Measurements from ENCODE around the gene AMN. TPM values are rescaled to one million over a fixed set of nuclear protein-coding genes. Genes with fewer than 3 reads are reported as not detected.
A peak's percentile ranks its signal among the peaks of the same experiment; 100 is the strongest.

AMN gene
- total and polyA plus RNA-seq, 4 donors: 0.16 to 8.8 (median 0.34) TPM

DNA sequence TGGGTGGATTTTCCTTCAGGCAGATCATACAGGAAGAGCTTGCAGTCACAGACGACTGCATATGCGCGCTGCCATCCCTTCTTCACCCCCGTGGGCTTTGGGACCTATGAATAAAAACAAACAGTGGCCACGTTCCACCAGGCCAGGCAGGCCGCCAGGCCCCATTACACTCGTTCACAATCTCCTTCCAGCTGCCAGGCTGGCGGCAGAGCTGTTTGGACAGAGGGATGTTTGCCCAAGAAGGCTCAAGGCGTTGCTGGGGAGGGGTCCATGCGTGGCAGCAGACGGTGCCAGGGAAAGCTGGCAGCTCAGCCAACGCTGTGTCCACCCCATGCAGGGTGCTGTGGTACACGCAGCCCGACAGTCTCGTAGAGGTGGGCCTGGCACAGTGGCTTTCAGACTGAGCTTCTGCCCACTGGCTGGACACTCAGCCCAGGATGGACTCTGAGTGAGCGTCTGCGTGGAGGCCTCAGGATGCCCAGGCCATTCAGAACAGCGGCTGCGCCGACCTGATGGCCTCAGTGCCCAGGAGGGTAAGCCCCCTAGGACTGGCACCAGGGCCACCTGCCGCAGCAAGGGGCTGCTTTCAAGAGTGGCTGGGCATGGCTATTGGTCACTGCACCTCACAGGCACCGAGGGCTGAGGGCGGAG, 27.5 kb downstream of the AMN start:
- Histone ChIP-seq H3K9me3 (ENCODE audit: control insufficient read depth, low read length) (no peaks in the 10 kb centered on the region), H3K4me3 (ENCODE audit: low read length in 2 of 2) (no peak overlapping the region), H3K27ac (ENCODE audit: low read depth in 1 of 2, low read length in 2 of 2) (no peak overlapping the region), H3K27me3 (ENCODE audit: control insufficient read depth in 1 of 2, insufficient read depth in 2 of 2, low read length in 1 of 2) (no peaks in the 10 kb centered on the region), H3K4me1 (ENCODE audit: control insufficient read depth in 1 of 2, insufficient read depth in 2 of 2, low read length in 2 of 2) (no peaks in the 10 kb centered on the region), H3K36me3 (ENCODE audit: control insufficient read depth in 1 of 2, insufficient read depth in 2 of 2, low read length in 1 of 2) (peaks cover 3 to 19% of the 10 kb centered on the region in 2 donors)
- ATAC-seq (ENCODE audit: low FRiP score) (peak; percentile 65), DNase-seq (peak; percentile 67 to 85)
- 21 to 22% methylated on average over 23 of the region's 23 CpGs for WGBS, 2 donors
- intact Hi-C loops (cut with DNase I): no loop called here

DNA sequence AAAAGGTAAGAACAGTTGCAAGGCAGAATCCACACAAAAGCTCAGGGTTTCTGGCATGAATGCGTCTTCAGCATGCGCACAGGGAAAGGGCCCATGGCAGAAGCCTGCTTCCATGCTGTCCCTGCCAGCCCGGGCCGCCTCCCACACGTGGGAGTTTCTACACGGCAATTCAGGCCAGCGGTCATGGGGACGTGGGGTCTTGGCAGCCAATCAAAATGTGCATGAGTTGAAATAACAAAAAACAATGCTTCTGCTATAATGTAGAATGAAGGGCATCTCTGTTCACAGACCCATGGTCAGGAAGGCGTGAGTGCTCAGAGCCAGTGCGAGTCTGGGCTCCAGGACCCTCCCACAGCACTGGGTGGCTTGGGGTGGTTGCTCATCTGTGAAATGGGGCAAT, 28.6 kb downstream of the AMN start:
- Histone ChIP-seq H3K4me3 (ENCODE audit: low read length in 2 of 2) (no peak overlapping the region), H3K27me3 (ENCODE audit: control insufficient read depth in 1 of 2, insufficient read depth in 2 of 2, low read length in 1 of 2) (no peaks in the 10 kb centered on the region), H3K36me3 (ENCODE audit: control insufficient read depth in 1 of 2, insufficient read depth in 2 of 2, low read length in 1 of 2) (peaks cover 3 to 19% of the 10 kb centered on the region in 2 donors), H3K9me3 (ENCODE audit: control insufficient read depth, low read length) (no peaks in the 10 kb centered on the region), H3K27ac (ENCODE audit: low read depth in 1 of 2, low read length in 2 of 2) (no peak overlapping the region), H3K4me1 (ENCODE audit: control insufficient read depth in 1 of 2, insufficient read depth in 2 of 2, low read length in 2 of 2) (no peaks in the 10 kb centered on the region)
- WGBS, 2 donors: 69 to 71% methylated on average over 10 of the region's 10 CpGs
- intact Hi-C loops (cut with DNase I): no loop called here
- ATAC-seq (ENCODE audit: low FRiP score): no peak
- DNase-seq: no peak

DNA sequence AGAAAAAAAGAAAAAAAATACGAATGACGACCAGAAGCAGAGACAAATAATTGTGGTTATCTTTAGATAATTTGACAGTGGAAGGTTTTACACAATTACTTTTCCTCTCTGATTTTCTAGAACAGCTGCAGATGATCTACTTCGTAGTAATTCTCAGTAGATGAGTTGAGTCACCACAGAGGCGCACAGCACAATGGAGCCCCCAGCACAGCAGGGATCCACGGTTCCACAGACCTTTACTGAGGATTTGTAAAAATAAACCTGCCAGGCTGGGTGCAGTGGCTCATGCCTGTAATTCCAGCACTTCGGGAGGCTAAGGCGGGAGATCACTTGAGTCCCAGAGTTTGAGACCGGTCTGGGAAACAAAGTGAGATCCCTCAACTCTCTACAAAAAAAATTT, 29.3 kb downstream of the AMN start:
- Histone ChIP-seq H3K27ac (ENCODE audit: low read depth in 1 of 2, low read length in 2 of 2) (no peak overlapping the region), H3K27me3 (ENCODE audit: control insufficient read depth in 1 of 2, insufficient read depth in 2 of 2, low read length in 1 of 2) (no peaks in the 10 kb centered on the region), H3K36me3 (ENCODE audit: control insufficient read depth in 1 of 2, insufficient read depth in 2 of 2, low read length in 1 of 2) (peaks cover 3 to 15% of the 10 kb centered on the region in 2 donors), H3K9me3 (ENCODE audit: control insufficient read depth, low read length) (no peaks in the 10 kb centered on the region), H3K4me1 (ENCODE audit: control insufficient read depth in 1 of 2, insufficient read depth in 2 of 2, low read length in 2 of 2) (no peaks in the 10 kb centered on the region), H3K4me3 (ENCODE audit: low read length in 2 of 2) (no peak overlapping the region)
- peak in 1 of 2 donors; percentile 13 for DNase-seq
- ATAC-seq (ENCODE audit: low FRiP score): no peak
- intact Hi-C loops (cut with DNase I): no loop called here
- WGBS, 2 donors: 80 to 82% methylated on average over 8 of the region's 8 CpGs

DNA sequence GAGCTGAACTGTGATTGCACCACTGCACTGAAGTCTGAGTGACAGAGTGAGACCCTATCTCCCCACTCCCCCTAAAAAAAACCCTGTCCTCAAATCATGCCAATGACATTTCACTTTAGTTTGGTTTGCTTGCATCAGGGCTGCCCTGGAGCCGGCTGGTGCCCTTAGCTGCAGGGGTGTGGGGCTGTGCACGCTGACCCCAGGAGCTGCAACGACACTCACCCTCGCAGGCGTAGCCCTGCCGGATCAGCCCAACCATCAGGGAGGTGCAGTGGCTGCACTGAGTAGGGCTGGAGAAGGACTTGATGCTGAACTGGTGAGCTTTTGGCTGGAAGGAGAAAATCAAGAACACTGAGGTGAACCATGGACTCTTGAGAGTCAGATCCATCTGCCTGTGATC, 29.8 kb downstream of the AMN start:
- peak in 1 of 2 donors; percentile 32 for DNase-seq
- WGBS, 2 donors: 94 to 96% methylated on average over 6 of the region's 6 CpGs
- ATAC-seq (ENCODE audit: low FRiP score): no peak
- intact Hi-C loops (cut with DNase I): no loop called here
- Histone ChIP-seq H3K36me3 (ENCODE audit: control insufficient read depth in 1 of 2, insufficient read depth in 2 of 2, low read length in 1 of 2) (peaks cover 2 to 15% of the 10 kb centered on the region in 2 donors), H3K27me3 (ENCODE audit: control insufficient read depth in 1 of 2, insufficient read depth in 2 of 2, low read length in 1 of 2) (no peaks in the 10 kb centered on the region), H3K4me3 (ENCODE audit: low read length in 2 of 2) (no peak overlapping the region), H3K9me3 (ENCODE audit: control insufficient read depth, low read length) (no peaks in the 10 kb centered on the region), H3K27ac (ENCODE audit: low read depth in 1 of 2, low read length in 2 of 2) (no peak overlapping the region), H3K4me1 (ENCODE audit: control insufficient read depth in 1 of 2, insufficient read depth in 2 of 2, low read length in 2 of 2) (no peaks in the 10 kb centered on the region)

DNA sequence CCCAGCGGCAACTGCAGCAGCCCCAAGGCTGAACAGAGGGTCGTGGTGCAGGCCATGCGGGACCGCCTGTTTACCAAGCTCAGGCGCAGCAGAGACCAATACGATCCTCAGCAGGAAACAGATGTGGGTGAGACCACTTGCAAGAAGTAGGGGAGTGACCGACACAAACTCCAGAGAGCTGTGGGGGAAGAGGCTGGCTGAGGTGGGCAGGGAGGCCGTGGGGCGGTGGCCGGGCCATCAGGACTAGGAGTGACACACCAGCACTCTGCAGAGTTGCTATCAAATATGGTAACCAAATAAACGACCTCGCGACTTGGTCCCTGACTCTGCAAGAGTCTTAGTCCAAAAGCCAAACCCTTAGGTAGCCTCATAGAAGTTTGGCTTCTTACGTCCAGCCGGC, 30.6 kb downstream of the AMN start:
- Histone ChIP-seq H3K9me3 (ENCODE audit: control insufficient read depth, low read length) (no peaks in the 10 kb centered on the region), H3K36me3 (ENCODE audit: control insufficient read depth in 1 of 2, insufficient read depth in 2 of 2, low read length in 1 of 2) (peaks cover 0 to 18% of the 10 kb centered on the region in 2 donors)
- ATAC-seq (ENCODE audit: low FRiP score): no peak

DNA sequence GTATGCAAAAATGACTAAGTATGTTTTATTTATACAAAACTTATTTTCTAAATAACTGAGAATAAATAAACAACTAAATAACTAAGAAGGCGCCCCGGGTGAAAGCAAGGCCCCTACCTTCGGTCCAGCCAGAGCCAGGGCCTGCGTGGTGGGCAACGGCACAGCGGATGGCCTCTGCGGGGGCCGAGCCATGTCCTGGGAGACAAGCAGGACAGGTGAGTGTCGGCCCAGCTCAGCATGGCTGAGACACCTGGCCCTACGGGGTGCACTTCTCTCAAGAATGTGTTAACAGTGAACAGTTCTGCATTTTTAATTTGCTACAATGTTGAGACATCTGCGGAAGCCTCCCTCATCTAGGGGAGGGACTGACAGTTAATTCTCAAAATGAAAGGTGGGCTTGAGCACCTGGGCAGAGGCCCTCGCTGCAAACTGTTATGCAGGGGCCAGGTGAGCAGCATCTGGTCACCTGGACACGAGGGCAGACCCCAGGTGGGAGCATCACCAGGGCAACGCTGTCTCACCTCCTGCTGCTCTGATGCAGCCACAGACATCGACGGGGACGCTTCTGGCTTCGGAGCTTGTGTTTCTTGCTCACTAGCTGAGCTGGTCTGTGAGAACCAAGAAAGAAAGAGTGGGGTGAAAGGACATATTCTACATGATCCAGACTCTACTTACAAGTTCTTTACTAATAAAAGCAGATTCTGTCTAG, 31.8 kb downstream of the AMN start:
- Histone ChIP-seq H3K9me3 (ENCODE audit: control insufficient read depth, low read length) (no peaks in the 10 kb centered on the region), H3K36me3 (ENCODE audit: control insufficient read depth in 1 of 2, insufficient read depth in 2 of 2, low read length in 1 of 2) (peaks cover 0 to 18% of the 10 kb centered on the region in 2 donors), H3K4me1 (ENCODE audit: control insufficient read depth in 1 of 2, insufficient read depth in 2 of 2, low read length in 2 of 2) (no peaks in the 10 kb centered on the region), H3K4me3 (ENCODE audit: low read length in 2 of 2) (no peak overlapping the region), H3K27me3 (ENCODE audit: control insufficient read depth in 1 of 2, insufficient read depth in 2 of 2, low read length in 1 of 2) (no peaks in the 10 kb centered on the region), H3K27ac (ENCODE audit: low read depth in 1 of 2, low read length in 2 of 2) (no peak overlapping the region)
- ATAC-seq (ENCODE audit: low FRiP score): no peak
- WGBS, 2 donors: 90 to 92% methylated on average over 18 of the region's 18 CpGs
- peak in 1 of 2 donors; percentile 24 for DNase-seq
- intact Hi-C loops (cut with DNase I): no loop called here

More for the DNA sequence above, 30.6 kb downstream of the AMN start:
- WGBS, 2 donors: 89 to 92% methylated on average over 15 of the region's 15 CpGs
- Histone ChIP-seq H3K27me3 (ENCODE audit: control insufficient read depth in 1 of 2, insufficient read depth in 2 of 2, low read length in 1 of 2) (no peaks in the 10 kb centered on the region), H3K4me1 (ENCODE audit: control insufficient read depth in 1 of 2, insufficient read depth in 2 of 2, low read length in 2 of 2) (no peaks in the 10 kb centered on the region), H3K27ac (ENCODE audit: low read depth in 1 of 2, low read length in 2 of 2) (no peak overlapping the region), H3K4me3 (ENCODE audit: low read length in 2 of 2) (no peak overlapping the region)
- intact Hi-C loops (cut with DNase I): no loop called here
- DNase-seq: peak in 1 of 2 donors; percentile 25

DNA sequence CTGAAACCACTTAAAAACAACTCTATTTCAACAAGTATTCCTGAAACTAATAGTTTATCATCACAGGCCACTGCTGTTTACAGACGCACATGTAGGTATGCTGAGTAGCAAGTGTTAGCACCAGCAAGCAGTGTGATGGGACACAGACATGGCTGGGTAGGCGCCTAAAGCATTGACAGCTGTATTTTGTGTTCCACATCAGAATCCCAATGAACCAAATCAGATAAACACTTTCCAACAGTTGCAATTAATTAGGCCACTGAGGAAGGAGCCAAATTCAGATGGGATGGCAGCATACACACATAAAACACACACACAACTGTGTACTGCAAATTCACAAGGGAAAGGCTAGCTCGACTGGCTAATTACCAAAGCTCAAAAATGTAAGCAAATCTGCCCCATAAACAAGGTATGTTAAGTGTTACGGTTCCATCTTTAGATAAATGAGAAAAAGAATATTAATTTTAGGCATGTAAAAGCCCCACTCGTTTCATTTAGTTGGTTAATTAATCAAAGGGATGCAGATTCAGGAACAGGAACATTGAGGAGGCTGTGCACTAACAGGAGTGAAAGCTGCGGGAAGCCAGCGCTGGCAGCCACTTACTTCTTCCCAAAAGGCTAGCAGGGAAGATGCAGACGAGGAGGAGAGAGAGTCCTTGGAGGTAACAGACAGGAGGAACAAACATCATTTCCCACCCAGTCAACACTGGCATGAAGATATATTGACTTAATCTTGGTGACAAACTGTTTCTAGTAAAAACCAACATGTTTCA, 33.4 kb downstream of the AMN start:
- H3K27me3 ChIP-seq (ENCODE audit: control insufficient read depth in 1 of 2, insufficient read depth in 2 of 2, low read length in 1 of 2): no peaks in the 10 kb centered on the region
- intact Hi-C loops (cut with DNase I): no loop called here
- no peak overlapping the region for H3K27ac ChIP-seq (ENCODE audit: low read depth in 1 of 2, low read length in 2 of 2)
- DNase-seq (peak in 1 of 2 donors; percentile 4), ATAC-seq (ENCODE audit: low FRiP score) (no peak)
- H3K4me1 ChIP-seq (ENCODE audit: control insufficient read depth in 1 of 2, insufficient read depth in 2 of 2, low read length in 2 of 2): no peaks in the 10 kb centered on the region
- H3K36me3 ChIP-seq (ENCODE audit: control insufficient read depth in 1 of 2, insufficient read depth in 2 of 2, low read length in 1 of 2): peaks cover 0 to 18% of the 10 kb centered on the region in 2 donors
- no peaks in the 10 kb centered on the region for H3K9me3 ChIP-seq (ENCODE audit: control insufficient read depth, low read length)
- no peak overlapping the region for H3K4me3 ChIP-seq (ENCODE audit: low read length in 2 of 2)
- 88 to 89% methylated on average over 8 of the region's 8 CpGs for WGBS, 2 donors

DNA sequence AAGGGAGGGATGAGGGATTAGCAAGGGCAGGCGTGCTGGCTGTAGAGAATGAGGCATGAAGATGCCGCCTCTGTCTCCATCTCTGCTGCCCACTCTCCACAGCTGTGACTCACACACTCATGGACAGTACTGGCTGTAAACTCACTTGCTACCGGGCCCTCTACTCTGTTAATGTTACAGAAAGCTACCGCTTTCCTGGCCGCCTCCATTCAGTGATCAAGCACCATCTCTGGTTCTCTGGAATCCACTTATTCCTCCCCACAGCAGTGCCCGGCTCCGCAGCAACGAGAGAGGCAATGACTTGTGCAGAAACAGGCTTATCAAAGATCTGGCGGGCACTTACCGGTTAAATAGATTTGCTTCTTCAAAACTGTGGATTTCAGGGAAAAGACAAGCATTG, 34.8 kb downstream of the AMN start:
- peaks cover 0 to 20% of the 10 kb centered on the region in 2 donors for H3K36me3 ChIP-seq (ENCODE audit: control insufficient read depth in 1 of 2, insufficient read depth in 2 of 2, low read length in 1 of 2)
- no peaks in the 10 kb centered on the region for H3K4me1 ChIP-seq (ENCODE audit: control insufficient read depth in 1 of 2, insufficient read depth in 2 of 2, low read length in 2 of 2)
- no peak overlapping the region for H3K4me3 ChIP-seq (ENCODE audit: low read length in 2 of 2)
- DNase-seq (peak in 1 of 2 donors; percentile 6), ATAC-seq (ENCODE audit: low FRiP score) (no peak)
- WGBS, 2 donors: 94 to 95% methylated on average over 10 of the region's 10 CpGs
- H3K27me3 ChIP-seq (ENCODE audit: control insufficient read depth in 1 of 2, insufficient read depth in 2 of 2, low read length in 1 of 2): no peaks in the 10 kb centered on the region
- intact Hi-C loops (cut with DNase I): no loop called here
- no peaks in the 10 kb centered on the region for H3K9me3 ChIP-seq (ENCODE audit: control insufficient read depth, low read length)
- H3K27ac ChIP-seq (ENCODE audit: low read depth in 1 of 2, low read length in 2 of 2): no peak overlapping the region

Measured in aorta (tissue), 5 donors.